MM.1S (cell line): ENCODE results near the gene PDE11A.

Experiments
- DNase-seq: peaks from one replicate; pipeline ENCODE4 v3.0.0-alpha.2; 2015
- H2AFZ ChIP-seq: fragments of 300-600 bp; sonication (generic); 2 replicates; pipeline ENCODE4 v1.6.0; 2016; ENCODE audit warnings: antibody characterized with exemption, low read length
- H3F3A ChIP-seq: fragments of 300-600 bp; sonication (generic); 2 replicates; pipeline ENCODE4 v1.6.1; 2016; ENCODE audit warnings: mild to moderate bottlenecking, antibody characterized with exemption, low read length, moderate library complexity, mixed read lengths; ENCODE audit not compliant: insufficient read depth
- H3K27ac ChIP-seq: fragments of 300-600 bp; sonication (generic); 2 replicates; pipeline ENCODE4 v1.5.1; 2016; ENCODE audit warnings: mild to moderate bottlenecking, low read length
- H3K27me3 ChIP-seq: fragments of 300-600 bp; sonication (generic); replicated peaks from 2 replicates; pipeline ENCODE4 v1.6.0; 2016; ENCODE audit warnings: low read length; ENCODE audit not compliant: insufficient read depth
- H3K36me3 ChIP-seq: fragments of 300-600 bp; sonication (generic); replicated peaks from 2 replicates; pipeline ENCODE4 v1.6.1; 2016; ENCODE audit warnings: mild to moderate bottlenecking, low read length, mixed read lengths; ENCODE audit not compliant: insufficient read depth
- H3K4me1 ChIP-seq: fragments of 300-600 bp; sonication (generic); 2 replicates; pipeline ENCODE4 v1.6.1; 2016; ENCODE audit warnings: low read length, mixed read lengths
- H3K4me2 ChIP-seq: fragments of 300-600 bp; sonication (generic); 2 replicates; pipeline ENCODE4 v1.6.0; 2016; ENCODE audit warnings: low read depth, low read length
- H3K4me3 ChIP-seq: fragments of 300-600 bp; sonication (generic); 2 replicates; pipeline ENCODE4 v1.5.1; 2016; ENCODE audit warnings: low read length, mixed read lengths
- H3K79me2 ChIP-seq: fragments of 300-600 bp; sonication (generic); 2 replicates; pipeline ENCODE4 v1.6.1; 2016; ENCODE audit warnings: mixed run types, low read length, mixed read lengths
- H3K9ac ChIP-seq: fragments of 300-600 bp; sonication (generic); 2 replicates; pipeline ENCODE4 v1.6.1; 2016; ENCODE audit warnings: low read length, mixed read lengths
- H3K9me2 ChIP-seq: fragments of 300-600 bp; sonication (generic); replicated peaks from 2 replicates; pipeline ENCODE4 v1.6.1; 2016; ENCODE audit warnings: mild to moderate bottlenecking, low read length, mixed read lengths; ENCODE audit not compliant: insufficient read depth
- H3K9me3 ChIP-seq: fragments of 300-600 bp; sonication (generic); replicated peaks from 2 replicates; pipeline ENCODE4 v1.6.1; 2016; ENCODE audit warnings: mild to moderate bottlenecking, low read length, mixed read lengths; ENCODE audit not compliant: insufficient read depth
- H4K20me1 ChIP-seq: fragments of 300-600 bp; sonication (generic); 2 replicates; pipeline ENCODE4 v1.6.1; 2016; ENCODE audit warnings: mild to moderate bottlenecking, low read length, moderate library complexity, mixed read lengths; ENCODE audit not compliant: insufficient read depth
- CTCF ChIP-seq: fragments of 300-600 bp; sonication (generic); IDR thresholded peaks from 2 replicates; pipeline ENCODE4 v1.5.1; 2016; ENCODE audit warnings: antibody characterized with exemption, low read length, mixed read lengths
- EZH2 ChIP-seq: fragments of 300-600 bp; sonication (generic); optimal IDR thresholded peaks from 2 replicates; pipeline ENCODE3; 2017; ENCODE audit warnings: low read depth, mild to moderate bottlenecking, antibody characterized with exemption, low read length, mixed read lengths
- EZH2phosphoT487 ChIP-seq: fragments of 300-600 bp; sonication (generic); IDR thresholded peaks from 2 replicates; pipeline ENCODE4 v1.6.1; 2018; ENCODE audit warnings: antibody characterized with exemption, low read length

Gene PDE11A

GRCh38 chr2:177682836-177683660 lies 389.5 kb downstream of the PDE11A start:
- H3K9ac ChIP-seq, result no peak overlapping the region
- no peak for TF ChIP-seq EZH2phosphoT487
- no peak for TF ChIP-seq CTCF
- no peak for TF ChIP-seq EZH2
- no peak overlapping the region for H3K4me3 ChIP-seq
- no peaks in the 10 kb centered on the region for H3K9me3 ChIP-seq
- H3F3A ChIP-seq, result no peaks in the 10 kb centered on the region
- no peaks in the 10 kb centered on the region for H3K9me2 ChIP-seq
- no peaks in the 10 kb centered on the region for H3K4me1 ChIP-seq
- H3K27me3 ChIP-seq, result no peaks in the 10 kb centered on the region
- no peak overlapping the region for H2AFZ ChIP-seq
- DNase-seq, result no peak
- H3K27ac ChIP-seq, result no peak overlapping the region
- no peak overlapping the region for H3K4me2 ChIP-seq
- H4K20me1 ChIP-seq, result no peaks in the 10 kb centered on the region
- no peaks in the 10 kb centered on the region for H3K79me2 ChIP-seq
- H3K36me3 ChIP-seq, result no peaks in the 10 kb centered on the region

- DNase-seq, result no peak
- no peak overlapping the region for H3K4me2 ChIP-seq
- H3K4me3 ChIP-seq, result no peak overlapping the region
- no peak overlapping the region for H3K27ac ChIP-seq
- no peak overlapping the region for H2AFZ ChIP-seq
- TF ChIP-seq EZH2phosphoT487, result no peak
- TF ChIP-seq CTCF, result no peak
- TF ChIP-seq EZH2, result no peak
- no peaks in the 10 kb centered on the region for H3K4me1 ChIP-seq
- H3K79me2 ChIP-seq, result no peaks in the 10 kb centered on the region
- no peaks in the 10 kb centered on the region for H3K9me2 ChIP-seq
- no peaks in the 10 kb centered on the region for H3K9me3 ChIP-seq
- no peak overlapping the region for H3K9ac ChIP-seq
- H3F3A ChIP-seq, result no peaks in the 10 kb centered on the region
- H3K36me3 ChIP-seq, result no peaks in the 10 kb centered on the region
- H3K27me3 ChIP-seq, result no peaks in the 10 kb centered on the region
- no peaks in the 10 kb centered on the region for H4K20me1 ChIP-seq
Measured at GRCh38 chr2:177682006-177682405, 390.6 kb downstream of the PDE11A start.

GRCh38 chr2:177680866-177681712 lies 391.5 kb downstream of the PDE11A start:
- Histone ChIP-seq H3K36me3 (no peaks in the 10 kb centered on the region), H3K4me3 (no peak overlapping the region), H3K9ac (no peak overlapping the region), H3K79me2 (no peaks in the 10 kb centered on the region), H4K20me1 (no peaks in the 10 kb centered on the region), H3K9me2 (no peaks in the 10 kb centered on the region), H3K27ac (no peak overlapping the region), H3K4me1 (no peaks in the 10 kb centered on the region), H3K9me3 (no peaks in the 10 kb centered on the region), H3K4me2 (no peak overlapping the region), H3F3A (no peaks in the 10 kb centered on the region), H3K27me3 (no peaks in the 10 kb centered on the region), H2AFZ (no peak overlapping the region)
- TF ChIP-seq EZH2phosphoT487 (no peak), EZH2 (no peak), CTCF (no peak)
- DNase-seq, result no peak
